ENCODE results near the gene ZFP36L1.

Gene ZFP36L1

DNA sequence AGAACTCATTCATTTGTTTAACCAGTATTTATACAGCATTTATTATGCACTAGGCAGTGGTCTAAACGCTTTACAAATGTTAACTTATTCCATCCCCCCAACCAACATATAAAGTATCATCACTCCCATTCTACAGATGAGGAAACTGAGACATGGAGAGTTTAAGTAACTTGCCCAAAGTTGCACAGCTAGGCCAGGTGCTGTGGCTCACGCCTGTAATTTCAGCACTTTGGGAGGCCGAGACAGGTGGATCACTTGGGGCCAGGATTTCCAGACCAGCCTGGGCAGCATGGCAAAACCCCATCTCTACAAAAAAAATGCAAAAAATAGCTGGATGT is 37.9 kb downstream of the ZFP36L1 start:
- no peak overlapping the region for H2AK5ac ChIP-seq (ENCODE audit: low read length)
- H2AFZ ChIP-seq (ENCODE audit: insufficient read depth, low read length, poor library complexity), result no peak overlapping the region
- H3K4me3 ChIP-seq (ENCODE audit: low read depth, low read length), result no peak overlapping the region
- H3K23ac ChIP-seq (ENCODE audit: low read length), result no peak overlapping the region
- WGBS (ENCODE audit: extremely low coverage, insufficient coverage, insufficient read length), result no CpG with 5 or more reads among the region's 3 CpGs
- no peak overlapping the region for H3K9ac ChIP-seq (ENCODE audit: low read length)
- H3K27me3 ChIP-seq (ENCODE audit: insufficient read depth, low read length), result no peaks in the 10 kb centered on the region
- no peak overlapping the region for H3K14ac ChIP-seq (ENCODE audit: low read length)
- H2BK120ac ChIP-seq (ENCODE audit: insufficient read depth, low read length, poor library complexity), result no peak overlapping the region
- H3K79me2 ChIP-seq (ENCODE audit: control insufficient read depth, insufficient read depth, low read length, poor library complexity), result no peaks in the 10 kb centered on the region
- no peak overlapping the region for H3K27ac ChIP-seq (ENCODE audit: low read depth, low read length)
- no peak overlapping the region for H3K4me2 ChIP-seq (ENCODE audit: low read length)
- no peak overlapping the region for H4K8ac ChIP-seq (ENCODE audit: low read depth, low read length)
- no peak overlapping the region for H3K4ac ChIP-seq (ENCODE audit: low read depth, low read length)
- no peaks in the 10 kb centered on the region for H3K36me3 ChIP-seq (ENCODE audit: control insufficient read depth in 1 of 2, insufficient read depth in 2 of 2, low read length in 2 of 2)
- H3K4me1 ChIP-seq (ENCODE audit: control insufficient read depth in 1 of 2, insufficient read depth in 2 of 2, low read length in 2 of 2), result peaks cover under 1 to 3% of the 10 kb centered on the region in 2 experiments
- H3K79me1 ChIP-seq (ENCODE audit: low read length), result peaks cover under 1% of the 10 kb centered on the region
- no peak overlapping the region for H2BK12ac ChIP-seq (ENCODE audit: low read length)
- no peaks in the 10 kb centered on the region for H3K9me3 ChIP-seq (ENCODE audit: insufficient read depth, low read depth, low read length)
- no peak overlapping the region for H4K12ac ChIP-seq (ENCODE audit: low read depth, low read length)
- no peak overlapping the region for H3K18ac ChIP-seq (ENCODE audit: low read length)
- no peak overlapping the region for H2BK5ac ChIP-seq (ENCODE audit: low read depth, low read length, poor library complexity)
- H4K91ac ChIP-seq (ENCODE audit: low read depth, low read length), result no peak overlapping the region
- no peak for DNase-seq

- Histone ChIP-seq H3K18ac (ENCODE audit: low read length) (no peak overlapping the region), H3K9me3 (ENCODE audit: insufficient read depth, low read depth, low read length) (no peaks in the 10 kb centered on the region), H3K27me3 (ENCODE audit: insufficient read depth, low read length) (no peaks in the 10 kb centered on the region), H4K91ac (ENCODE audit: low read depth, low read length) (no peak overlapping the region), H3K36me3 (ENCODE audit: control insufficient read depth in 1 of 2, insufficient read depth in 2 of 2, low read length in 2 of 2) (no peaks in the 10 kb centered on the region), H3K79me1 (ENCODE audit: low read length) (peaks cover 2% of the 10 kb centered on the region), H2BK12ac (ENCODE audit: low read length) (no peak overlapping the region), H3K14ac (ENCODE audit: low read length) (no peak overlapping the region), H2AFZ (ENCODE audit: insufficient read depth, low read length, poor library complexity) (no peak overlapping the region), H3K4me1 (ENCODE audit: control insufficient read depth in 1 of 2, insufficient read depth in 2 of 2, low read length in 2 of 2) (peaks cover 5 to 8% of the 10 kb centered on the region in 2 experiments), H4K12ac (ENCODE audit: low read depth, low read length) (no peak overlapping the region), H3K79me2 (ENCODE audit: control insufficient read depth, insufficient read depth, low read length, poor library complexity) (no peaks in the 10 kb centered on the region), H3K27ac (ENCODE audit: low read depth, low read length) (no peak overlapping the region), H4K8ac (ENCODE audit: low read depth, low read length) (no peak overlapping the region), H3K23ac (ENCODE audit: low read length) (no peak overlapping the region), H3K9ac (ENCODE audit: low read length) (no peak overlapping the region), H2BK120ac (ENCODE audit: insufficient read depth, low read length, poor library complexity) (no peak overlapping the region), H3K4ac (ENCODE audit: low read depth, low read length) (no peak overlapping the region), H3K4me2 (ENCODE audit: low read length) (no peak overlapping the region), H3K4me3 (ENCODE audit: low read depth, low read length) (no peak overlapping the region), H2AK5ac (ENCODE audit: low read length) (no peak overlapping the region), H2BK5ac (ENCODE audit: low read depth, low read length, poor library complexity) (no peak overlapping the region)
- no CpG with 5 or more reads among the region's 4 CpGs for WGBS (ENCODE audit: extremely low coverage, insufficient coverage, insufficient read length)
- no peak for DNase-seq
These were observed 39.2 kb downstream of the ZFP36L1 start for GRCh38 chr14:68753690-68754089.

- Histone ChIP-seq H3K9ac (ENCODE audit: low read length) (no peak overlapping the region), H3K36me3 (ENCODE audit: control insufficient read depth in 1 of 2, insufficient read depth in 2 of 2, low read length in 2 of 2) (no peaks in the 10 kb centered on the region), H3K4ac (ENCODE audit: low read depth, low read length) (no peak overlapping the region)
These were observed 40.4 kb downstream of the ZFP36L1 start for GRCh38 chr14:68752271-68753006.

DNA sequence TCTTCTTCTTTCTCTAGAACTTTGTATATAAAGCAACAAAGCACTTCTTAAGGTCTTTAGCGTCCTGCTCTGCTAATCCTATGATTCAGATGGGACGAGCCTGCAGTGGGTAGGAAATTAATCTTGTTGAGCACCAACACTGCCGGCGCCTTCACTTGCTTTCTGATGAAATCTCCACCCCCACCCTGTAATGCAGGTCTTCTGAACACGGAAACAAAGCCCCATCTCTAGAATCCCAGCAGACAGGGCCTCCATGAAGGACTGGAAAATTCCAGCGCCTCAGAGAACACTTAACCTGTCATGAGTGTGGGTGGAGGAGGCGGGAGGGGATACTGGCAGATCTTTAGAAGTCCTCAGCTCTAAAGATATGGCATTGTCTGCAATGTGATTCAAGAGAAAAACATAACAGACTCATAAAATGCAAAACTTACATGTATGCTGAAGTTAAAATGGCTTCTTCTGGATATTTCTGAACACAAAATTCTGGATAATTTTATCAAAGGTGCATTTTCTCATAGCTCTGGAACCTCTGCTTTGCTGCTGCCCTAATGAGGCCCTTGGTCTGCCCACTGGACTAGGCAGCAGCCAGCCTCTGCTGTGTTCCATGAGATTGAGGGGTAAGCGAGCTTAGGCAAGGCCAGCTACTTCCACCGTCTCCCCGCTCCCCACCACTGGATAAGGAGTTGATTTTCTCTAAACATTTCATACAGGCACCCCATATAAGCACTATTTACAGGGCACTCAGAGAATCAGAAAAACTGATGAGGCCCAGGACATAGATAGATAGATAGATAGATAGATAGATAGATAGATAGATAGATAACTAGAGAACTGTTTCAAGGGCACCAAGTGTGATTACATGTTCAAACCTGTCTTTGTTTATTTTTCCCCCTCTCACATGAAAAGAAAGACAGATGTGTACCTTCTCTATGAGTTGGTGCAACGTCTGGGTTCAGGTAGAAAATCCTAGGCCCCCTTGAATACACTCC is 43.1 kb downstream of the ZFP36L1 start:
- Histone ChIP-seq H2BK5ac (ENCODE audit: low read depth, low read length, poor library complexity) (no peak overlapping the region), H3K23ac (ENCODE audit: low read length) (no peak overlapping the region), H3K79me2 (ENCODE audit: control insufficient read depth, insufficient read depth, low read length, poor library complexity) (no peaks in the 10 kb centered on the region), H3K9me3 (ENCODE audit: insufficient read depth, low read depth, low read length) (no peaks in the 10 kb centered on the region), H2AK5ac (ENCODE audit: low read length) (peak overlapping the region; percentile 93), H3K36me3 (ENCODE audit: control insufficient read depth in 1 of 2, insufficient read depth in 2 of 2, low read length in 2 of 2) (no peaks in the 10 kb centered on the region), H4K91ac (ENCODE audit: low read depth, low read length) (peak overlapping the region; percentile 79), H2AFZ (ENCODE audit: insufficient read depth, low read length, poor library complexity) (no peak overlapping the region), H3K18ac (ENCODE audit: low read length) (no peak overlapping the region), H3K9ac (ENCODE audit: low read length) (no peak overlapping the region), H4K8ac (ENCODE audit: low read depth, low read length) (no peak overlapping the region), H3K14ac (ENCODE audit: low read length) (peak overlapping the region; percentile 74), H3K27ac (ENCODE audit: low read depth, low read length) (peak overlapping the region; percentile 6), H3K4me3 (ENCODE audit: low read depth, low read length) (no peak overlapping the region), H3K79me1 (ENCODE audit: low read length) (peaks cover 9% of the 10 kb centered on the region), H4K12ac (ENCODE audit: low read depth, low read length) (no peak overlapping the region), H3K27me3 (ENCODE audit: insufficient read depth, low read length) (no peaks in the 10 kb centered on the region), H2BK120ac (ENCODE audit: insufficient read depth, low read length, poor library complexity) (no peak overlapping the region), H3K4ac (ENCODE audit: low read depth, low read length) (no peak overlapping the region), H3K4me2 (ENCODE audit: low read length) (no peak overlapping the region), H3K4me1 (ENCODE audit: control insufficient read depth in 1 of 2, insufficient read depth in 2 of 2, low read length in 2 of 2) (peaks cover 14 to 20% of the 10 kb centered on the region in 2 experiments), H2BK12ac (ENCODE audit: low read length) (peak overlapping the region; percentile 88)
- WGBS (ENCODE audit: extremely low coverage, insufficient coverage, insufficient read length), result no CpG with 5 or more reads among the region's 11 CpGs
- DNase-seq, result peak in 1 of 2 donors; percentile 21

More at GRCh38 chr14:68752271-68753006, 40.4 kb downstream of the ZFP36L1 start:
- no peak overlapping the region for H2BK12ac ChIP-seq (ENCODE audit: low read length)
- DNase-seq, result no peak
- no peak overlapping the region for H3K4me2 ChIP-seq (ENCODE audit: low read length)
- H3K4me3 ChIP-seq (ENCODE audit: low read depth, low read length), result no peak overlapping the region
- no peak overlapping the region for H3K18ac ChIP-seq (ENCODE audit: low read length)
- WGBS (ENCODE audit: extremely low coverage, insufficient coverage, insufficient read length), result no CpG with 5 or more reads among the region's 6 CpGs
- no peak overlapping the region for H4K12ac ChIP-seq (ENCODE audit: low read depth, low read length)
- peaks cover 14 to 17% of the 10 kb centered on the region in 2 experiments for H3K4me1 ChIP-seq (ENCODE audit: control insufficient read depth in 1 of 2, insufficient read depth in 2 of 2, low read length in 2 of 2)
- no peak overlapping the region for H2AFZ ChIP-seq (ENCODE audit: insufficient read depth, low read length, poor library complexity)
- no peaks in the 10 kb centered on the region for H3K9me3 ChIP-seq (ENCODE audit: insufficient read depth, low read depth, low read length)
- H4K91ac ChIP-seq (ENCODE audit: low read depth, low read length), result no peak overlapping the region
- H3K23ac ChIP-seq (ENCODE audit: low read length), result no peak overlapping the region
- H3K14ac ChIP-seq (ENCODE audit: low read length), result no peak overlapping the region
- H2AK5ac ChIP-seq (ENCODE audit: low read length), result no peak overlapping the region
- H3K27me3 ChIP-seq (ENCODE audit: insufficient read depth, low read length), result no peaks in the 10 kb centered on the region
- peaks cover 7% of the 10 kb centered on the region for H3K79me1 ChIP-seq (ENCODE audit: low read length)
- no peak overlapping the region for H2BK120ac ChIP-seq (ENCODE audit: insufficient read depth, low read length, poor library complexity)
- H4K8ac ChIP-seq (ENCODE audit: low read depth, low read length), result no peak overlapping the region
- H3K79me2 ChIP-seq (ENCODE audit: control insufficient read depth, insufficient read depth, low read length, poor library complexity), result no peaks in the 10 kb centered on the region
- H3K27ac ChIP-seq (ENCODE audit: low read depth, low read length), result no peak overlapping the region
- no peak overlapping the region for H2BK5ac ChIP-seq (ENCODE audit: low read depth, low read length, poor library complexity)
